HG02938 (cell line): Measurements from ENCODE around the gene OR2AG2.

Experiments used
- ATAC-seq: cut with Tn5 transposase; IDR thresholded peaks from one replicate; pipeline ENCODE4 v1.9.1; 2021; ENCODE audit warnings: mild to moderate bottlenecking, moderate library complexity; ENCODE audit not compliant: unreplicated experiment

Gene OR2AG2

GRCh38 chr11:6742260-6742659 is 29.5 kb downstream of the OR2AG2 start:
- no peak for ATAC-seq

GRCh38 chr11:6738590-6738989 is 33.2 kb downstream of the OR2AG2 start:
- ATAC-seq: no peak

GRCh38 chr11:6737872-6738466 is 33.8 kb downstream of the OR2AG2 start:
- ATAC-seq: peak; percentile 81

- ATAC-seq: no peak
Measured at GRCh38 chr11:6736495-6737121, 35.2 kb downstream of the OR2AG2 start.

GRCh38 chr11:6735306-6735705 is 36.5 kb downstream of the OR2AG2 start:
- ATAC-seq: no peak

- no peak for ATAC-seq
Measured at GRCh38 chr11:6734616-6735015, 37.2 kb downstream of the OR2AG2 start.

- ATAC-seq: no peak
Measured at GRCh38 chr11:6733326-6734275, 38.2 kb downstream of the OR2AG2 start.

GRCh38 chr11:6727971-6728760 is 43.6 kb downstream of the OR2AG2 start:
- ATAC-seq: no peak

GRCh38 chr11:6725386-6725896 is 46.3 kb downstream of the OR2AG2 start:
- ATAC-seq: no peak

- ATAC-seq: no peak
Measured at GRCh38 chr11:6724013-6724412, 47.8 kb downstream of the OR2AG2 start.

- ATAC-seq: no peak
Measured at GRCh38 chr11:6721343-6721742, 50.4 kb downstream of the OR2AG2 start.

- no peak for ATAC-seq
Measured at GRCh38 chr11:6719576-6719975, 52.2 kb downstream of the OR2AG2 start.

- no peak for ATAC-seq
Measured at GRCh38 chr11:6717426-6717825, 54.4 kb downstream of the OR2AG2 start.
